GM19193 (cell line): Measurements from ENCODE around the gene MREG.

Source experiments
- POLR2A ChIP-seq: IDR thresholded peaks from 4 replicates; pipeline ENCODE4 v1.6.1; 2011; ENCODE audit not compliant: insufficient read depth, insufficient read length; ENCODE audit errors: extremely low read depth

Gene MREG

GRCh38 chr2:215958257-215958656, 55.1 kb downstream of the MREG start:
- no peak for TF ChIP-seq POLR2A

GRCh38 chr2:215952860-215953637, 60.3 kb downstream of the MREG start:
- no peak for TF ChIP-seq POLR2A

GRCh38 chr2:215951558-215951957, 61.8 kb downstream of the MREG start:
- TF ChIP-seq POLR2A: no peak

- TF ChIP-seq POLR2A: no peak
Measured at GRCh38 chr2:215949991-215950404, 63.4 kb downstream of the MREG start.

- TF ChIP-seq POLR2A: no peak
Measured at GRCh38 chr2:215948051-215948450, 65.3 kb downstream of the MREG start.

GRCh38 chr2:215946586-215946985, 66.8 kb downstream of the MREG start:
- no peak for TF ChIP-seq POLR2A

- no peak for TF ChIP-seq POLR2A
Measured at GRCh38 chr2:215942194-215942593, 71.2 kb downstream of the MREG start.

- TF ChIP-seq POLR2A: no peak
Measured at GRCh38 chr2:215941726-215942125, 71.6 kb downstream of the MREG start.

GRCh38 chr2:215940645-215941184, 72.6 kb downstream of the MREG start:
- no peak for TF ChIP-seq POLR2A

GRCh38 chr2:215937190-215937589, 76.2 kb downstream of the MREG start:
- no peak for TF ChIP-seq POLR2A

GRCh38 chr2:215933151-215933550, 80.2 kb downstream of the MREG start:
- TF ChIP-seq POLR2A: no peak

- no peak for TF ChIP-seq POLR2A
Measured at GRCh38 chr2:215931256-215931903, 82.0 kb downstream of the MREG start.

GRCh38 chr2:215930505-215931253, 82.7 kb downstream of the MREG start:
- TF ChIP-seq POLR2A: no peak

GRCh38 chr2:215929602-215930335, 83.6 kb downstream of the MREG start:
- TF ChIP-seq POLR2A: no peak

GRCh38 chr2:215928086-215928485, 85.3 kb downstream of the MREG start:
- TF ChIP-seq POLR2A: no peak
